Measurements from ENCODE around the gene STAT6. TPM values are rescaled to one million over a fixed set of nuclear protein-coding genes. Genes with fewer than 3 reads are reported as not detected.

Gene STAT6
- total RNA-seq, 6 experiments from 2014 or later, result 83.7 to 102 (median 93.5) TPM

DNA sequence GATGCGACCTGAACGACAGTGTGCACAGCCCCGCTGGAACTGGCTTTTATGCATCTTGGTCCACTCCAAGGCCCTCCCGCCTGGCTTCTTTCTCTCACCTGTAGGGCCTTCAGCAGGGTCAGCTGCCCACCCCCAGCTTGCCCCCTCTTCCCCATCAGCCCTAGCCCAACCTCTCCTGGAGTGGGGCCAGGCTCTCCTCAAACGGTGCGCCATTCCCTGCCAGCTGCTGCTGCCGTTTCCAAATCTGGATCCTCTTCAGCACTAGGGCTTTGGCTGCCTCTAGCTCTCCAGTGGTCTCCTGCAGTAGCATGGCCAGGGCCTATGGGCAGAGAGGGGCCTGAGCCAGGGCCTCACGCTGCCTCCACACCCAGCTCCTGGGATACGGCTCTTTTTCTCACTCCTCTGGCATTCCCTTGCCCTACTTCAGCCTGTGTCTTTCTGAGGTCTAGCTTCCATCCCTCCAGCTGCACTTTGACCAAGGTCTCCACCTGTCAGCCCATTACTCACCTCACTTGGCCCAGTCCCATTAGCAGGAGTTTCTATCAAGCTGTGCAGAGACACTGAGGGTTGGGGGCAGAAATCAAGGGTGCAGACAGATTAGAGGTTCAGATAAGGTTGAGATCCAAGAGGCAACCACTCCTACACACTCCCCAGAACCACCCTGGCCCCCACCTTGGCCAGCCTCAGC lies 5.0 kb downstream of the STAT6 start:
- Mint-ChIP-seq H3K36me3 (ENCODE audit: low read depth) (peaks cover 23% of the 10 kb centered on the region), H3K27ac (no peak overlapping the region), H3K4me1 (ENCODE audit: low read depth) (peaks cover 23% of the 10 kb centered on the region), H3K9me3 (no peaks in the 10 kb centered on the region), H3K4me3 (no peak overlapping the region), H3K27me3 (ENCODE audit: insufficient read depth) (peaks cover 4% of the 10 kb centered on the region)
- no peak for DNase-seq
- TF ChIP-seq, protein P1, sequence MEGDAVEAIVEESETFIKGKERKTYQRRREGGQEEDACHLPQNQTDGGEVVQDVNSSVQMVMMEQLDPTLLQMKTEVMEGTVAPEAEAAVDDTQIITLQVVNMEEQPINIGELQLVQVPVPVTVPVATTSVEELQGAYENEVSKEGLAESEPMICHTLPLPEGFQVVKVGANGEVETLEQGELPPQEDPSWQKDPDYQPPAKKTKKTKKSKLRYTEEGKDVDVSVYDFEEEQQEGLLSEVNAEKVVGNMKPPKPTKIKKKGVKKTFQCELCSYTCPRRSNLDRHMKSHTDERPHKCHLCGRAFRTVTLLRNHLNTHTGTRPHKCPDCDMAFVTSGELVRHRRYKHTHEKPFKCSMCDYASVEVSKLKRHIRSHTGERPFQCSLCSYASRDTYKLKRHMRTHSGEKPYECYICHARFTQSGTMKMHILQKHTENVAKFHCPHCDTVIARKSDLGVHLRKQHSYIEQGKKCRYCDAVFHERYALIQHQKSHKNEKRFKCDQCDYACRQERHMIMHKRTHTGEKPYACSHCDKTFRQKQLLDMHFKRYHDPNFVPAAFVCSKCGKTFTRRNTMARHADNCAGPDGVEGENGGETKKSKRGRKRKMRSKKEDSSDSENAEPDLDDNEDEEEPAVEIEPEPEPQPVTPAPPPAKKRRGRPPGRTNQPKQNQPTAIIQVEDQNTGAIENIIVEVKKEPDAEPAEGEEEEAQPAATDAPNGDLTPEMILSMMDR (IDR thresholded peaks at IDR 0.05), result no peak

DNA sequence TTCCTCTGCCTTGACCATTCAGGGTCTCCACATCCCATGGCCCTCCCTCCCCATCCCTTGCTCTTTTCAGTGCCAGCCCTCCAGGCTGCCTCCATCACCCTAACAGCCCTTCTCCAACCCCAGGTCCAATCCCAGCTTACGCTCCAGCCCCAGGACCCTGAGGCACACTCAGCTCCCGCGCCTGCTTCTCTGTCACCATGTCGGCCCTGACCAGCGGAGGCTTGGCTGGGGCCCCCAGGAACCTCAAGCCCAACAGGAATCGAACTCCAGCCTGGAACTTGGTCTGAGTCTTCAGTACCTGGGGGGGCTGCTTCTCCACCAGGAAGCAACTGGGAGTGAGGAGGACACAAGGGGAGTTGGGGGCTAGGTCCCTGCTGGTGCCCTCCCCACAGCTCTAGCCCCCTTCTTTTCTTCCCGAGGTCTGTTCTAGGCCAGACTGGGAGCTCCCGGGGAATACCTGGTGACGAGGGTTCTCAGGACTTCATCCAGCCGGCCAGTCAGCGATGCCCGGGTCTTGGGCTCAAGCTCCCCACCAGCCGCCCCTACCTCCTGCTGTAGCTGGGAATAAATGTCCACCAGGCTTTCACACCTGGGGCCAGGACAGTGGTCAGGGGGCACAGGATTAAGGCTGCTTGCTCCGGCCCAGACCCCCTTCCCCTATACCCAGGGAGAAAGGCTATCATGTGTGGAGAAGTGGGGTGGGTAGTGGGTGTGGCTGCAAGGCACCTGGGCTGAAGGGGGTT lies 6.0 kb downstream of the STAT6 start:
- Mint-ChIP-seq H3K27ac (no peak overlapping the region), H3K4me1 (ENCODE audit: low read depth) (peaks cover 23% of the 10 kb centered on the region), H3K36me3 (ENCODE audit: low read depth) (peaks cover 23% of the 10 kb centered on the region), H3K4me3 (no peak overlapping the region), H3K27me3 (ENCODE audit: insufficient read depth) (peaks cover 3% of the 10 kb centered on the region), H3K9me3 (no peaks in the 10 kb centered on the region)
- TF ChIP-seq, protein P1 (IDR thresholded peaks at IDR 0.05), result no peak
- DNase-seq, result no peak

DNA sequence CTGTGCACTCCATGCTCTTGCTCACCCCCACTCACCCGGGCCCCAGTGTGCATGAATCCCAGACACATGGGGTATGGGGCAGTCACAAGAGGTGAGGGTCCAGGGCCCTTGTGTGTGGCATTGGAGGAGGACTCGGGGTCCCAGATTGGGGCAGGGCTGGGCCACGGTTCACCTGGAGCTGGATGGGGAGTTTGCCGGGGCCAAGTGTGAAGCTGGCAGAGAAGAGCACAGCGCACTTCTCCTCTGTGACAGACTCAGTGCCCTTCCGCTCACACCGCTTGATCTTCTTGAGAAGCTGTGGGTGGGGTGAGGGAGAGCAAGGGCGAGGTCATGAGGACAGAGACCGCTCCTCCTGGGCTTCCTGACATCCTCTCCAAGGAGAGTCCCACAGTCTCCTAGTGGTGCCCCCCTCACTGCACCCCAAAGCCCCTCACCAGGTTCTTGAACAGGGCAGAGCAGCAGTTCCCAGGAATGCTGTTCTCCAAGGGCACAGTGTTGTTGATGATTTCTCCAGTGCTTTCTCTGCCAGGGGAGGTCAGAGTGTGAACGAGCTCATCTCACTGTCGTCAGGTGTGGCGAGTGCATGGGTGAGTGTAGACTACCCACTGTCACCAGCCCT lies 6.8 kb downstream of the STAT6 start:
- Mint-ChIP-seq H3K27ac (no peak overlapping the region), H3K36me3 (ENCODE audit: low read depth) (peaks cover 26% of the 10 kb centered on the region), H3K4me3 (no peak overlapping the region), H3K27me3 (ENCODE audit: insufficient read depth) (peaks cover 3% of the 10 kb centered on the region), H3K9me3 (no peaks in the 10 kb centered on the region), H3K4me1 (ENCODE audit: low read depth) (peaks cover 15% of the 10 kb centered on the region)
- TF ChIP-seq, protein P1 (IDR thresholded peaks at IDR 0.05), result no peak
- DNase-seq, result no peak

DNA sequence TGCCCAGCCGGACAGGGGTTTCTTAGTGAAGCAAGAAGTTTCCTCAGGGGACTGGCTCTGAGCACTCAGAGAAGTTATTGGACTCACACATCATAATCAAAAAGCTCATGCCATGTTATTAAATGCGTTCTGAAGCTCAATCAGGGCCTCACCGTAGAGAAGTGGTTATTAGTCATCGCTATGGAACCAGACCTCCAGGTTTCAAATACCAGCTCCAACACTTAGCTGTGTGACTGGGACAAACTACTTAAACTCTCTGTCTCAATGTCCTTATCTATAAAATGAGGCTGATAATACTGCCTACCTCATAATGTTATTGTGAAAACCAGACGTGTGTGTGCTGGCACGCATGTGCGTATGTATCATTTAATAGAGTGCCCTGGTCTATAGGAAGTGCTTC lies 7.3 kb downstream of the STAT6 start:
- H3K4me1 Mint-ChIP-seq (ENCODE audit: low read depth), result peaks cover 12% of the 10 kb centered on the region
- peaks cover 29% of the 10 kb centered on the region for H3K36me3 Mint-ChIP-seq (ENCODE audit: low read depth)
- no peak overlapping the region for H3K4me3 Mint-ChIP-seq

DNA sequence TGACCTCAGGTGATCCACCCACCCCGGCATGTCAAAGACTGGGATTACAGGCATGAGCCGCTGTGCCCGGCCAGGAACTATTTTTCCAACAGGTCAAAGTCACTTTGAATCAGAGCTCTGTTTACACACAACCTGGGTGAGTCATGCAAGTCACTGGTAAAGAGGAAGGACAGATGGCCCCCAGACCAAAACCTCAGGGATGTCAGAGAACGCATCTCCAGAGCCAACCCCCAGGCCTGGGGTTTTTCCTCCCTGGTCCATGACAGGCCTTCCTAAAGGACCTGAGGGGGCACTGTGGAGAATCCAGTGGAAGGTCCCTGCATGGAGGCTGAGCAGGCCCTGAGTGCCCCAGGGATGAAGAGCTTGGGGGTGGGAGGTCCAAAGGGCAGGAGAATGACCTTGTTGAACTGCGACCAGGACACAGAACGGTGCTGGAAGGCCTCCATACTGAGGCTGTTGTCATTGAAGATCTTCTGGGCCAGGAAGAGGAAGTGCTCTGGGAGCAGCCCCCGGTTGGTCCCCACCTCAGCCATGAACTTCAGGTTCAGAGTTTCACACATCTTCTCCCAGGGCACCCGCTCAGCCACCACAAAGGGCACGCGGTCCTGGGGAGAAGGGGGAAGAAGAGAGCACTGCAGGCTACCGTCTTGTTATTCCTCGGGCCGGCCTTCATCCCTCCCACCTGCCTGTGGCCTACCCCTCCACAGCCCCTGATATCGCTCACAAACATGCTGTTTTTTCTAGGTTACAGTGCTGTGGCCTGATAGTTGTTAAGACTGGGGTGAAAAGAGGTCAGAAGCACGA lies 9.1 kb downstream of the STAT6 start:
- Mint-ChIP-seq H3K27me3 (ENCODE audit: insufficient read depth) (peaks cover 1% of the 10 kb centered on the region), H3K36me3 (ENCODE audit: low read depth) (peaks cover 23% of the 10 kb centered on the region), H3K4me1 (ENCODE audit: low read depth) (peaks cover 5% of the 10 kb centered on the region), H3K4me3 (no peak overlapping the region), H3K27ac (peak overlapping the region; percentile 71), H3K9me3 (no peaks in the 10 kb centered on the region)
- DNase-seq, result no peak
- TF ChIP-seq, protein P1 (IDR thresholded peaks at IDR 0.05), result no peak

More for the DNA sequence above, 7.3 kb downstream of the STAT6 start:
- Mint-ChIP-seq H3K9me3 (no peaks in the 10 kb centered on the region), H3K27ac (no peak overlapping the region), H3K27me3 (ENCODE audit: insufficient read depth) (peaks cover 1% of the 10 kb centered on the region)
- TF ChIP-seq, protein P1 (IDR thresholded peaks at IDR 0.05), result no peak
- DNase-seq, result no peak

Measured in HFFc6 (cell line).